AG09319 (cell line): ENCODE measurements around the gene TMBIM1.

Experiments
- DNase-seq: peaks from one replicate; pipeline ENCODE4 v3.0.0-alpha.2; 2010; ENCODE audit warnings: low read depth; ENCODE audit errors: extremely low read depth
- CTCF ChIP-seq: IDR thresholded peaks from 2 replicates; pipeline ENCODE4 v1.5.1; 2011; ENCODE audit warnings: low read depth, mild to moderate bottlenecking, inconsistent platforms, low read length, moderate library complexity

TMBIM1 gene

DNA sequence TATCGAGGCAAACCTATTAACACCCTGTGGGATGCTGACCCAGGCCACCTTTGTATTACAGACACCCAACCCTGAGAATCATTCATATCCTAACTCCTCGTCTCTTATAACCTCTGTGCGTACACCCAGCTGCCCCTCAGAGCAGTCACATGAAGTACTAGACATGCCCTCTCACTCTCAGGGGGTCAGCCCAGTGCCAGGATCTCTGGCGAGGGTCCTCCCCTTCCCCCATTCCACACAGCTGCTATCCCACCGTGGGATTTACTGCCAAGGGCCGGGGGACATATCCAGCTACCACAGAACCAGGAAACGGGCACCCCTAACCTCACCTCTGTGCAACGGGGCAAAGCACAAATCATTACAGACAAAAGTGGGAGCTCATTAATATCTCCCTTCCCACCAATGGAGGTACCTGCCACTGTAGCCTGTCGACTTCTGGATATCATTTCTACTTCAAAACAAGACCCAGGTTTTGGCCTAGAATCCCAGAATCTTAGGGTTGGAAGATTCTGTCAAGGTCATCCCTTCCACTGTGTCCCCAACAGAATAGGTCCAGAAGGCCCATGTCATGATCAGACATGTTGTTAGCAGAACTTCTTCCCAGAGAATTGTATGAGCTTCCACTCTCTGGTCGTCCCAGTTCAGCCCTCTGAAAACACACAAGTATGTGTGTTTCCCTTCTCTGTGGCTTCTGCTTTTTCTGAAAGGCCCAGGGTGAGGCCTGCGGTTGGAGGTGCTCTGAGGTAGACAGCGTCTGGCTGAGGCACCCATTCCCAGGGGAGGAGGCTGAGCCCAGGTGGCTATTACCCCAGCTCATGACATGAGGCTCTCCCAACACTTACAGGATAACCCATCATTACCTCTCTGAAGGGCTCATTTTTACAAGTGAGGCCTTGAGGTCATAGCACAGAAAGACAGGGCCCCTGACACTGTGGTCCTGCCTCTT, 1.7 kb downstream of the TMBIM1 start:
- no peak for DNase-seq
- no peak for TF ChIP-seq CTCF

DNA sequence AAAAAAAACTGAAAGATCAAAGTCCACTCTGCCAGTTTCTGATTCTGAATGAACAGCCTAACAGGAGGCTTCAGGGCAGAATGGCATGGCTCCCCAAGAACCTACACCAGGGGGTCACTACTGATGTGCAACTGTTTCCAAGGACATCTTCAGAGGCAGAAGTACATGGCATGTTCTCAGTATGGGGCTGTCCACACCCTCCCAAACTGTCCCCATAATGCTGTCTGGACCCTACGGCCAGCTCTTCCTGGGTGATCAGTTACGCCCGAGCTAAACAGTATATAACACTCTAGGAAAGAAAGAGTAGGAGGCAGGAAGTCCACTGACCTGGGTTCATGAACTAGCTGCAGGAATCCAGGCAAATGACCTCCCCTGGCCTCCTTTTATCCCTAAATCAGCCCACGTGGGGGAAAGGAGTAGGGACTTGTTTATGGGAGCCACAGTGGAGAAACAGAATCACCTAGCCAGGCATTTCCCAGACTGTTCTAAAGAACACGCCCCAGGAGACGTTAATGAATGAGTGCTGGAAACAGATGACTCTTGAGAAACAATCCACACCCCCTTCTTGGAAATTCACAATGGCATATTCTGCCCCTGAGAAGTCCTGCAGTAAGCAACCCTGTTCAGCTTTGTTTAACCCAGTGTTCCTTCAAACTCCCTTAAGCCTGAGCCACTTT, 2.5 kb downstream of the TMBIM1 start:
- no peak for DNase-seq
- no peak for TF ChIP-seq CTCF

- DNase-seq = peak; percentile 87
- TF ChIP-seq CTCF = no peak
Observed at GRCh38 chr2:218286570-218287459, 5.5 kb downstream of the TMBIM1 start.

DNA sequence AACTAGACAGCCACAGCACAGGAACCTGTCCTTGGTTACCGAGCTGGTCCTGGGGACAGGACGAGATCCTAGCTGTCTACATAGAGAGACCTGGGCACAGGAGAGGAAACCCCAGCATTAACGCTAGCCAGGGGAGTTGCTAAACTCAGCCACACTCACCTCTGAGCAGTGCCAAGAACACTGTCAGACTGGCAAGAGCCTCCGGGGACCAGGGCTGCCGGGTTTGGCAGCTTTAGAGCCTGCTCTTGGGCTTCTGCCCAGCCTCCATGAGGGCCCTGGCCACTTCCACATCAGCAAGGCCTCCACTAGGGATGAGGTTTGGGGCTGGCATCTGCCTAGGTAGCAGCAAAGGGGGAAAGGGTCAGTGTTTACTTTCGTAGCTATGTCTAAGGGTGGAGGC, 6.7 kb downstream of the TMBIM1 start:
- DNase-seq = no peak
- no peak for TF ChIP-seq CTCF

GRCh38 chr2:218284106-218284811, 8.0 kb downstream of the TMBIM1 start:
- no peak for TF ChIP-seq CTCF
- no peak for DNase-seq

DNA sequence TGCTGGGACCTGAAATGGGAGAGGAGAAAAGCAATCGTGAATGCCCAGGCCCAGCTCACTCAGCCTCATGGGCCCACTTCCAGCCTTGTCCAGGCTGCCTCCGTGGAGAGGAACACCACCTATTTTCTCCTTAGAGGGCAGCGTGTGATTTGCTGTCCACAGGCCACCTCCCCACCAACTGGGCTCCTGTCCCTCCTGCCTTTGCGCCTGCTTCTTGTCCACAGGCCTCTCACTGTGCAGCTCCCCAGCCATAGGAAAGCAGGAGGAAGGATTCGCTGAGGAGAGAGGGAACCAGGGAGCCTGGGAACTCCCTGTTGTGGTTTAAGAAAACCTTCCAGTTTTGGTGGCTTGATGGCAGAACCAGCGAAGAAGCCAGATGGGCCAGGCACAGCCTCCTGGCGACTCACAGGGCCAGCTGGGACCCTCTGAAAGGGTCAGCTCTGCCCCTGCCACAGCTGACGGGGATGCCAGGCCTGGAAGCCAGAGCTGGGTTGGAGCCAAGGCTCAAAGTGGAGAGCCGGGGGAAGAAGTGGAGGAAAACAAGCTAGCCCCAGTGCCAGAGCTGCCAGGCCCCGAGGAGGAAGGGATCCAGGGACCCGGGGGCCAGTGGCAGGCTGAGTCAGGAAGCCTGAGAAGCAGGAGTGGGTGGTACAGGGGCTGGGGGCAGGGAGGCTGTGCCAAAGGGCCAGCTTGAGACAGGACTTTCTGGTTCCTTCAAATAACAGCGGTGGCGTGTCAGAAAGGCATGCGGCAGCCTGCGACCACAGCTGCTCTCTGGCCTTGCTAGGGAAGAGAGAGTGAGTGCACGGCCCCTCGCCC, 9.9 kb downstream of the TMBIM1 start:
- TF ChIP-seq CTCF = no peak
- DNase-seq = no peak
